Measurements from ENCODE around the gene HLA-G. TPM values are rescaled to one million over a fixed set of nuclear protein-coding genes. Genes with fewer than 3 reads are reported as not detected.
A peak's percentile ranks its signal among the peaks of the same experiment; 100 is the strongest.

Gene HLA-G
- total RNA-seq, 3 donors from 2014 or later = 1.5 to 1.9 (median 1.9) TPM

DNA sequence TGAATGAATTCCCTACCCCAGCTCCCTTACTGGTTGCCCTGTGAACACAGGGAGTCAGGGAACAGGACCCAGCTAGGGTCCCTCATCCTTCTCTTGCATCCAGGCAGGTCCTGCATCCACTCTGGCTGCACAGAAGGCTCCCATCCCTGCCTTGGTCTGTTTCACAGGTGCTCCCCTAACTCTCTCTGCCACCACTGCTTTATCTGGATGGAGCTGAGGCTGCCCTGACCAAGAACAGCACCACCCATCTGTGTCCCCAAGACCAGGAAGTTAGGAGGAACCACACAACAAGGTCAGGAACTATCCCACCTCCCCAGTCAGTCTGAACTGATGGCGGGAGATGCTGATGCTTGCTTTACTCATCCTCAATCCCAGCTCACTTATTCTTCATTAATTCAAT, 16.2 kb upstream of the HLA-G start:
- no peak overlapping the region for H3K4me3 ChIP-seq
- TF ChIP-seq, protein P1, sequence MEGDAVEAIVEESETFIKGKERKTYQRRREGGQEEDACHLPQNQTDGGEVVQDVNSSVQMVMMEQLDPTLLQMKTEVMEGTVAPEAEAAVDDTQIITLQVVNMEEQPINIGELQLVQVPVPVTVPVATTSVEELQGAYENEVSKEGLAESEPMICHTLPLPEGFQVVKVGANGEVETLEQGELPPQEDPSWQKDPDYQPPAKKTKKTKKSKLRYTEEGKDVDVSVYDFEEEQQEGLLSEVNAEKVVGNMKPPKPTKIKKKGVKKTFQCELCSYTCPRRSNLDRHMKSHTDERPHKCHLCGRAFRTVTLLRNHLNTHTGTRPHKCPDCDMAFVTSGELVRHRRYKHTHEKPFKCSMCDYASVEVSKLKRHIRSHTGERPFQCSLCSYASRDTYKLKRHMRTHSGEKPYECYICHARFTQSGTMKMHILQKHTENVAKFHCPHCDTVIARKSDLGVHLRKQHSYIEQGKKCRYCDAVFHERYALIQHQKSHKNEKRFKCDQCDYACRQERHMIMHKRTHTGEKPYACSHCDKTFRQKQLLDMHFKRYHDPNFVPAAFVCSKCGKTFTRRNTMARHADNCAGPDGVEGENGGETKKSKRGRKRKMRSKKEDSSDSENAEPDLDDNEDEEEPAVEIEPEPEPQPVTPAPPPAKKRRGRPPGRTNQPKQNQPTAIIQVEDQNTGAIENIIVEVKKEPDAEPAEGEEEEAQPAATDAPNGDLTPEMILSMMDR (IDR thresholded peaks at IDR 0.05) = no peak
- no peak for ATAC-seq
- no peaks in the 10 kb centered on the region for H3K36me3 ChIP-seq (ENCODE audit: low read depth)
- H3K9me3 ChIP-seq = no peaks in the 10 kb centered on the region
- no peak for DNase-seq
- no peaks in the 10 kb centered on the region for H3K4me1 ChIP-seq (ENCODE audit: low read depth)
- intact Hi-C loops (cut with DNase I, micrococcal nuclease) = no loop called here

DNA sequence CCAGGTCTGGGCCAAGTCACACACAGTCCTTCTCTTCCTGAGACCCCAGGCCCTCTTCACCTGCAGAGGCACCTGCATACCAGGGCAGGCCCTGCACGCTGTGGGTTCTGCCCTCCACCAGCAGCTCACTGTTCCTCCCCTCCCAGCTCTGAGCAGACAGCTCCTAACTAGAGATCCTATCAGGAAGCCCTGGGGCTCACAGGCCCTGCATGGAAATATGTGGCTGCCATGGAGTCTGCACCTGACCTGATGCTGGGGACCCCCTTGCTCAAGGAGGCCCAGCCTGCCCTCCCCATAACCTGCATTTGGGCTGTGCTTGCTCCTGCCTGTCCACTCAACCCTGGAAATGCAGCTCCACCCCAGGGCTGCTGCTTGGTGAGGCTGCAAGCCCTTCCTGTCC, 14.6 kb upstream of the HLA-G start:
- Histone ChIP-seq H3K4me1 (ENCODE audit: low read depth) (no peaks in the 10 kb centered on the region), H3K4me3 (no peak overlapping the region), H3K9me3 (no peaks in the 10 kb centered on the region), H3K36me3 (ENCODE audit: low read depth) (no peaks in the 10 kb centered on the region)
- TF ChIP-seq, protein P1 (IDR thresholded peaks at IDR 0.05) = no peak
- DNase-seq (no peak), ATAC-seq (no peak)
- intact Hi-C loops (cut with DNase I, micrococcal nuclease) = no loop called here

DNA sequence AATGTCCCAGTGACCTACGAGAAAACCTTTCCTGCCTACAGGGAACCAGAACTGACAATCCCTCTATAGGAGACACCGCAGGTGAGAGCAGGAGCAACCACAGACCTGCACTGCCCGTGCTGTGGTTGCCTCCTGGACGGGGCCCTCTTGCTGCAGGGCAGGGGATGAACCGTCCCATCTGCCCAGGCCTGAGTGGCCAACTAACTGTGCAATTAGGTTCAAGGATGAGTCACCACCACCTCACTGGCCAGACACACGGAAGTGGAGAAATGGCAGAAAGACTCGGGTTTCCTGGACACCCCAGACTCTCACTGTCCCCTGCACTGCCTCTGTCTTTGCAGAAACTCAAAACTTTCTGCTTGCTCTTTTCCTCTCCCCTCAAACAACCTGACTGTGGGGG, 13.8 kb upstream of the HLA-G start:
- Histone ChIP-seq H3K9me3 (no peaks in the 10 kb centered on the region), H3K4me3 (no peak overlapping the region), H3K4me1 (ENCODE audit: low read depth) (no peaks in the 10 kb centered on the region), H3K36me3 (ENCODE audit: low read depth) (no peaks in the 10 kb centered on the region)
- ATAC-seq = peak; percentile 63
- TF ChIP-seq, protein P1 (IDR thresholded peaks at IDR 0.05) = no peak
- intact Hi-C loops (cut with DNase I, micrococcal nuclease) = no loop called here
- DNase-seq = no peak

DNA sequence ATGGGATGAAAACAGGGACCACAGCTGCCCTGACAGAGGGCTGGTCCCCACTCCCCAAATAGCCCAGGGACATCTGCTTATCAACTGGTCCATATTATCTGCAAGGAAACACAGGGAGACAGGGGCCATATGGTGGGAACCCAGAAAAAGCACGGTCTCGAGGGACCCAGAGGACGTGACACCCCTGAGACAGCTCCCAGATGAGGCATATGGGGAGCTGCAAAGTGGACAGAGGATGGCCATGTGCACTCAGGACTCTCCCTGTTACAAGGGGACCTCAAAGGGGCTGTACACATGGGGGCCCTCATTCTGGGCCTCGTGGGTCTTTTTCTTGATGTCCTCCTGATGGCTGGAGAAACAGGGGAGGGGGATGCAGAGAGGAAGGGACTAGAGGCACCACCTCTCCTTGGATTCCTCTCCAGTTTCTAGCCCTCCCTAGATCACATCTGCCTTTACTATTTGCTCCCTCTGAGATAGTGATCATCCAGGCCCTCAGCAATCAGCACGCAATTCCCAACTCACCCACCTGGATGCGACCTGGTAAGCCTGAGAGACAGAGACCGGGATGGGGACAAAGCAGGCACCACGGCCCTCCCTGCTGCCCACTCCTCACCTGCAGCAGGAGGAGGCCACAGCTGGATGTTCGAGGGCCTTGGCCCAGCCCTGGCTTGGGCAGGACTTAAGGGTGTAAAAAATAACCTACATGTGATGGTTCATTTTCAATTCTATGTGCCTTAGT, 13.1 kb upstream of the HLA-G start:
- Histone ChIP-seq H3K36me3 (ENCODE audit: low read depth) (no peaks in the 10 kb centered on the region), H3K9me3 (no peaks in the 10 kb centered on the region), H3K4me3 (no peak overlapping the region), H3K4me1 (ENCODE audit: low read depth) (no peaks in the 10 kb centered on the region)
- ATAC-seq (no peak), DNase-seq (no peak)
- TF ChIP-seq, protein P1 (IDR thresholded peaks at IDR 0.05) = no peak
- intact Hi-C loops (cut with DNase I, micrococcal nuclease) = no loop called here

DNA sequence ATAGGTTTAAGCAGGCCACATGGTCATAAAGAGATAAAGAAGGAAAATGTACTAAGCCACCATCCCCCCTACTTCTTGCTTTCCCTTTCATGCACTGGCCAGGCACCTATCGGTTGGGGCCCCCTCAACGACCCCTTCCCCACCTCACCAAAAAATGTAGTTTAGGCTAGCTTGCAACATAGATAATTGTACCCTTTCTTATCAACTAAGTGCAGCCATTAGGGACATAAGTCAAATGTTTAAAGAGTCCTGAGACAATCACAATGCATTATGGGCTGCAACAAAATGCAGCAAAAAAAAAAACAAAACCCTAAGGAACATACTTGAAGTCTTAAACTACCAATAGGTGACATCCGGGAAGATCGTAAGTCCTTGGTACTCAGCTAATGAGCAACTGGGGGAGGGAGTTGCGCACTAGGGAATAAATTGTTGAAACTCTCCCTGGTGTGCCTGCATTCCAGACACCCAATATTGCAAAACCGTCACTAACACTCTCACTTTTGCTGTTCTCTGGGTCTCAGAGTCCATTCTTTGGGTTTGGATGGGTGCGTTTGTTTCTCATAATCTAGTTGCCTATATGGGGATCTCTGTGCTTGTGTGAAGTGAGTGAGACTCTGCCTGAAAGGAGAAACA, 12.4 kb upstream of the HLA-G start:
- Histone ChIP-seq H3K4me1 (ENCODE audit: low read depth) (no peaks in the 10 kb centered on the region), H3K9me3 (no peaks in the 10 kb centered on the region), H3K36me3 (ENCODE audit: low read depth) (no peaks in the 10 kb centered on the region), H3K4me3 (no peak overlapping the region)
- ATAC-seq = no peak
- TF ChIP-seq, protein P1 (IDR thresholded peaks at IDR 0.05) = no peak
- no peak for DNase-seq
- intact Hi-C loops (cut with DNase I, micrococcal nuclease) = no loop called here
